ENCODE measurements around the gene GALNT9. TPM values are rescaled to one million over a fixed set of nuclear protein-coding genes. Genes with fewer than 3 reads are reported as not detected.
A peak's percentile ranks its signal among the peaks of the same experiment; 100 is the strongest.

Gene GALNT9
- total RNA-seq, 1 donor from 2014 or later: 2.1 TPM

DNA sequence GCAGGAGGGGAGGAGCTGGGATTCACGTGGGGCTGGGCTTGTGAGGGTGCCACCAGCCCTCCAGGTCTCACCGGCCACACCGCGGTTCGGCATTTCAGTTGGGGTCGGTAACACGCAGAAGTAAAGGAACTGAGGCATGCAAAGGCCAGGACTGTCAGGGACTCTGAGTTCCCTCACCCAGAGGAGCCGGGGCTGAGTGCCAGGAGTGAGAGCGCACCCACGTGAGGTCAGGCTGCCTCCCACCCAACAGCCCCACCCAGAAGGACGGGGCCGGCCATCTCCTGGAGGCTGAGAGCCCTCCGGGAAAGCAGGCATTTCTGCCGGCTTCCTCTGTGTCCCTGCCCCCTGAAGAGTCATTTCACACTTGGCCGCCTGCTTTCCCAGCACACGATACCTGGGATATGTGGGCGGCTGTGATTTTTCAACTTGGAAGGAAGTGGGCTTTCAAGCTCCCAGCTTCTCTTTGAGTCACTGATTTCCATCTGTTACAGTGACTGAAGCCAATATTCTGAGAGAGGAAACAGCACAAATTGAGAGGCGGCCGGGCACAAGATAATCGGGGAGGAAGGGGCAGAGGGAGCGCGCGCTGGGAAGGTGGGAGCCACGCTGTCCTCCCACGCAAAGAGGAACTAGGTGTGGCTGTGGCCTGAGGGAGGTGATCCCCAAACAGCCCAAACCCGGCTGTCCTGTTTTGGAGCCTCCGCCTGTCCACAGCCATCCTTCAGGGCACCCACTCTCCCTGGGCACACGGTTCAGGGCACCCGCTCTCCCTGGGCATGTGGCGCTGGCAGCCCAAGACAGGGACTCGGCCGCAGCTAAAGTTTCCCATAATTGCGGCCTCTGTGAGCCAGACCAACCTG lies 19.0 kb downstream of the GALNT9 start:
- Histone ChIP-seq H3K4me3 (ENCODE audit: insufficient read depth, low read depth, low read length) (no peak overlapping the region), H3K27ac (ENCODE audit: low read depth, low read length) (no peak overlapping the region), H4K20me1 (ENCODE audit: insufficient read depth, low read length) (no peaks in the 10 kb centered on the region), H3K9me3 (ENCODE audit: insufficient read depth, low read depth, low read length) (peaks cover 6% of the 10 kb centered on the region), H3K27me3 (ENCODE audit: insufficient read depth, low read length) (no peaks in the 10 kb centered on the region), H2AFZ (ENCODE audit: low read depth, low read length) (no peak overlapping the region), H3K4me2 (ENCODE audit: low read length) (no peak overlapping the region), H3K4me1 (ENCODE audit: insufficient read depth, low read length) (no peaks in the 10 kb centered on the region), H3K9ac (ENCODE audit: low read length) (no peak overlapping the region), H3K36me3 (ENCODE audit: insufficient read depth, low read length) (no peaks in the 10 kb centered on the region), H3K79me2 (ENCODE audit: insufficient read depth, low read length) (no peaks in the 10 kb centered on the region)
- peaks cover 14% of the 10 kb centered on the region for H3K9me3 Mint-ChIP-seq (ENCODE audit: unreplicated experiment)
- H3K4me1 Mint-ChIP-seq (ENCODE audit: low read depth, unreplicated experiment): peaks cover 2% of the 10 kb centered on the region
- H3K4me3 Mint-ChIP-seq (ENCODE audit: unreplicated experiment): no peak overlapping the region
- no peak overlapping the region for H3K27ac Mint-ChIP-seq (ENCODE audit: unreplicated experiment)
- peaks cover 7% of the 10 kb centered on the region for H3K36me3 Mint-ChIP-seq (ENCODE audit: low read depth, unreplicated experiment)
- DNase-seq (ENCODE audit: low read depth): peak; percentile 36
- no peak for TF ChIP-seq CTCF (IDR thresholded peaks at IDR 0.05; ENCODE audit: insufficient read depth, low read depth, low read length)
- no peak for TF ChIP-seq EZH2 (IDR thresholded peaks at IDR 0.05; ENCODE audit: insufficient read depth, low read length)
- H3K27me3 Mint-ChIP-seq (ENCODE audit: low read depth, unreplicated experiment): peaks cover 37% of the 10 kb centered on the region
- FAIRE-seq: no peak

- H3K9ac ChIP-seq (ENCODE audit: low read length): no peak overlapping the region
- H3K27ac Mint-ChIP-seq (ENCODE audit: unreplicated experiment): peak overlapping the region; percentile 26
- TF ChIP-seq CTCF (IDR thresholded peaks at IDR 0.05; ENCODE audit: insufficient read depth, low read depth, low read length) (no peak), EZH2 (IDR thresholded peaks at IDR 0.05; ENCODE audit: insufficient read depth, low read length) (no peak)
- H3K9me3 ChIP-seq (ENCODE audit: insufficient read depth, low read depth, low read length): peaks cover 6% of the 10 kb centered on the region
- no peak overlapping the region for H3K4me2 ChIP-seq (ENCODE audit: low read length)
- H4K20me1 ChIP-seq (ENCODE audit: insufficient read depth, low read length): no peaks in the 10 kb centered on the region
- FAIRE-seq (no peak), DNase-seq (ENCODE audit: low read depth) (no peak)
- peaks cover 7% of the 10 kb centered on the region for H3K36me3 Mint-ChIP-seq (ENCODE audit: low read depth, unreplicated experiment)
- H3K27me3 Mint-ChIP-seq (ENCODE audit: low read depth, unreplicated experiment): peaks cover 34% of the 10 kb centered on the region
- no peak overlapping the region for H3K27ac ChIP-seq (ENCODE audit: low read depth, low read length)
- peaks cover 14% of the 10 kb centered on the region for H3K9me3 Mint-ChIP-seq (ENCODE audit: unreplicated experiment)
- H3K4me1 Mint-ChIP-seq (ENCODE audit: low read depth, unreplicated experiment): peaks cover 2% of the 10 kb centered on the region
- no peak overlapping the region for H3K4me3 ChIP-seq (ENCODE audit: insufficient read depth, low read depth, low read length)
- H3K36me3 ChIP-seq (ENCODE audit: insufficient read depth, low read length): no peaks in the 10 kb centered on the region
- no peak overlapping the region for H3K4me3 Mint-ChIP-seq (ENCODE audit: unreplicated experiment)
- H2AFZ ChIP-seq (ENCODE audit: low read depth, low read length): no peak overlapping the region
- no peaks in the 10 kb centered on the region for H3K4me1 ChIP-seq (ENCODE audit: insufficient read depth, low read length)
- no peaks in the 10 kb centered on the region for H3K27me3 ChIP-seq (ENCODE audit: insufficient read depth, low read length)
- H3K79me2 ChIP-seq (ENCODE audit: insufficient read depth, low read length): no peaks in the 10 kb centered on the region
Observed at GRCh38 chr12:132309596-132310086, 19.7 kb downstream of the GALNT9 start.

Measured in astrocyte (in vitro differentiated cells and primary cell).